HG03280 (cell line): Measurements from ENCODE around the gene AADACL4.

Experiments
- ATAC-seq: cut with Tn5 transposase; IDR thresholded peaks from one replicate; pipeline ENCODE4 v1.9.1; 2021; ENCODE audit warnings: mild to moderate bottlenecking, moderate library complexity; ENCODE audit not compliant: unreplicated experiment

AADACL4 gene

GRCh38 chr1:12610941-12611340 is 32.9 kb upstream of the AADACL4 start:
- ATAC-seq, result no peak

GRCh38 chr1:12613180-12613579 is 30.7 kb upstream of the AADACL4 start:
- ATAC-seq, result no peak

GRCh38 chr1:12614402-12615158 is 29.3 kb upstream of the AADACL4 start:
- ATAC-seq, result no peak

- no peak for ATAC-seq
These were observed 28.6 kb upstream of the AADACL4 start for GRCh38 chr1:12615159-12615864.

- no peak for ATAC-seq
These were observed 27.8 kb upstream of the AADACL4 start for GRCh38 chr1:12615865-12616708.

GRCh38 chr1:12616709-12617373 is 27.0 kb upstream of the AADACL4 start:
- ATAC-seq, result no peak

- ATAC-seq, result no peak
These were observed 26.4 kb upstream of the AADACL4 start for GRCh38 chr1:12617511-12617900.

GRCh38 chr1:12617901-12618660 is 25.8 kb upstream of the AADACL4 start, which contains the start of gene DHRS3:
Gene DHRS3 (minus strand): TSS chr1:12618210. CDS start chr1:12617348, 862 bp downstream.
- ATAC-seq, result no peak

GRCh38 chr1:12618661-12618964 is 25.3 kb upstream of the AADACL4 start:
- ATAC-seq, result no peak

- ATAC-seq, result no peak
These were observed 24.7 kb upstream of the AADACL4 start for GRCh38 chr1:12618965-12619791.

GRCh38 chr1:12619792-12620487 is 23.9 kb upstream of the AADACL4 start:
- ATAC-seq, result peak; percentile 56

GRCh38 chr1:12620488-12620865 is 23.4 kb upstream of the AADACL4 start:
- no peak for ATAC-seq

- no peak for ATAC-seq
These were observed 23.0 kb upstream of the AADACL4 start for GRCh38 chr1:12620931-12621330.

GRCh38 chr1:12621346-12622335 is 22.2 kb upstream of the AADACL4 start:
- ATAC-seq, result no peak

- ATAC-seq, result no peak
These were observed 21.4 kb upstream of the AADACL4 start for GRCh38 chr1:12622506-12622905.

GRCh38 chr1:12625276-12625675 is 18.6 kb upstream of the AADACL4 start:
- ATAC-seq, result no peak

GRCh38 chr1:12626888-12627287 is 17.0 kb upstream of the AADACL4 start:
- no peak for ATAC-seq

- ATAC-seq, result no peak
These were observed 16.6 kb upstream of the AADACL4 start for GRCh38 chr1:12627296-12627695.
